ENCODE measurements around the gene ZER1.

DNA sequence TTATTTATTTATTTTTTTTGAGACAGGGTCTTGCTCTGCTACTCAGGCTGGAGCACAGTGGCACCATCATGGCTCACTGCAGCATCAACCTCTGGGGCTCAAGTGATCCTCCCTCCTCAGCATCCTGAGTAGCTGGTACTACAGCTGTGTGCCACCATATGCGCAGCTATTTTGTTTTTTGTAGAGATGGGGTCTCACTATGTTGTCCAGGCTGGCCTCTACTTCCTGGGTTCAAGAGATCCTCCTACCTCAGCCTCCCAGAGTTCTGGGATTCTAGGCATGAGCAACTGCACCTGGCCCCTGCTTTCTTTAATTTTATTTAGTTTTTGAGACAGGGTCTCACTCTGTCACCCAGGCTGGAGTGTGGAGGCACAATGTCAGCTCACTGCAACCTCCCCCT lies 28.3 kb downstream of the ZER1 start:
- TF ChIP-seq BHLHE40 (IDR thresholded peaks at IDR 0.05; ENCODE audit: low read depth, low read length) (no peak), MXI1 (IDR thresholded peaks at IDR 0.05; ENCODE audit: borderline replicate concordance, low read depth, low read length) (no peak), USF2 (IDR thresholded peaks at IDR 0.05; ENCODE audit: low read depth, low read length) (no peak), CTCF (conservative IDR thresholded peaks at IDR 0.05; ENCODE audit: low read depth, low read length) (no peak), POLR2A (IDR thresholded peaks at IDR 0.05; ENCODE audit: low read depth, low read length) (no peak), CHD1 (IDR thresholded peaks at IDR 0.05; ENCODE audit: low read depth, low read length) (no peak), RCOR1 (IDR thresholded peaks at IDR 0.05; ENCODE audit: insufficient replicate concordance, low read length) (no peak), RFX5 (IDR thresholded peaks at IDR 0.05; ENCODE audit: low read depth, low read length) (no peak), MAFK (IDR thresholded peaks at IDR 0.05; ENCODE audit: low read depth, low read length) (no peak), FOS (IDR thresholded peaks at IDR 0.05; ENCODE audit: low read depth, low read length) (no peak), CEBPB (IDR thresholded peaks at IDR 0.05; ENCODE audit: low read depth, low read length) (no peak)
